Smooth muscle cell (in vitro differentiated cells): Measurements from ENCODE around the gene SRPK1. TPM values are rescaled to one million over a fixed set of nuclear protein-coding genes. Genes with fewer than 3 reads are reported as not detected.
"Not testable (repeated sequence)": the region's sequence is repeated elsewhere in the genome, so short reads cannot be mapped to it uniquely, and the experiment has no call there.

Experiments
- DNase-seq: peaks from one replicate; lab custom pipeline; 2025; ENCODE audit not compliant: unreplicated experiment; lab: John Stamatoyannopoulos, UW
- H2AFZ ChIP-seq: fragments of 200-600 bp; sonication (generic); 2 replicates; pipeline ENCODE4 v1.6.0; 2016; ENCODE audit warnings: antibody characterized with exemption, low read depth, mild to moderate bottlenecking
- H3F3A ChIP-seq: fragments of 200-600 bp; sonication (generic); 2 replicates; pipeline ENCODE4 v1.6.0; 2017; ENCODE audit warnings: antibody characterized with exemption, low read depth
- H3K27ac ChIP-seq: fragments of 200-600 bp; sonication (generic); 2 replicates; pipeline ENCODE4 v1.5.1; 2016; ENCODE audit warnings: low read depth, mild to moderate bottlenecking
- H3K27me3 ChIP-seq: fragments of 200-600 bp; sonication (generic); 2 replicates; pipeline ENCODE4 v1.6.1; 2016; ENCODE audit warnings: low read depth, mild to moderate bottlenecking
- H3K36me3 ChIP-seq: fragments of 200-600 bp; sonication (generic); 2 replicates; pipeline ENCODE4 v1.5.1; 2016; ENCODE audit warnings: low read depth
- H3K4me1 ChIP-seq: fragments of 200-600 bp; sonication (generic); 2 replicates; pipeline ENCODE4 v1.5.1; 2016; ENCODE audit warnings: low read depth
- H3K4me2 ChIP-seq: fragments of 200-600 bp; sonication (generic); 2 replicates; pipeline ENCODE4 v1.6.0; 2016; ENCODE audit warnings: mild to moderate bottlenecking
- H3K4me3 ChIP-seq: fragments of 200-600 bp; sonication (generic); 2 replicates; pipeline ENCODE4 v1.5.1; 2016; ENCODE audit warnings: mild to moderate bottlenecking
- H3K79me2 ChIP-seq: fragments of 200-600 bp; sonication (generic); 2 replicates; pipeline ENCODE4 v1.6.0; 2016; ENCODE audit warnings: low read depth, mild to moderate bottlenecking
- H3K9ac ChIP-seq: fragments of 200-600 bp; sonication (generic); 2 replicates; pipeline ENCODE4 v1.6.0; 2016; ENCODE audit warnings: low read depth
- H3K9me3 ChIP-seq: fragments of 200-600 bp; sonication (generic); replicated peaks from 2 replicates; pipeline ENCODE4 v1.5.1; 2016; ENCODE audit warnings: low read depth
- H4K20me1 ChIP-seq: fragments of 200-600 bp; sonication (generic); 2 replicates; pipeline ENCODE4 v1.6.0; 2016; ENCODE audit warnings: low read depth
- WGBS: methylation state at CpG from one replicate; pipeline ENCODE4 v1.1.7; 2016; ENCODE audit warnings: low lambda C conversion rate; 5-methylcytosine and 5-hydroxymethylcytosine counted together
- polyA plus RNA-seq: library from polyadenylated mRNA; unstranded; fragments of >200 nt; fragmentation: Nextera tagmentation; extraction: Ambion mirVana; gene quantifications from 2 replicates; pipeline ENCODE4 v1.2.1, GENCODE V29; 2016
- total RNA-seq: library from RNA; depleted of rRNA; stranded (reverse); fragments of >200 nt; gene quantifications from 2 replicates; pipeline ENCODE4 v1.2.3, GENCODE V29; 2014
- TF ChIP-seq, protein P1 (sequence below): fragments of 200-600 bp; sonication (generic); IDR thresholded peaks from 2 replicates; pipeline ENCODE4 v1.5.1; 2017; ENCODE audit warnings: borderline replicate concordance, mild to moderate bottlenecking, antibody characterized with exemption; ENCODE audit not compliant: insufficient read depth, poor library complexity, severe bottlenecking

The SRPK1 gene
- total and polyA plus RNA-seq, 2 experiments from 2014 or later, result 28.2 to 45.7 TPM

GRCh38 chr6:35945650-35946025, 24.7 kb upstream of the SRPK1 start:
- DNase-seq, result no peak
- H3K4me1 ChIP-seq, result no peaks in the 10 kb centered on the region
- TF ChIP-seq, protein P1, sequence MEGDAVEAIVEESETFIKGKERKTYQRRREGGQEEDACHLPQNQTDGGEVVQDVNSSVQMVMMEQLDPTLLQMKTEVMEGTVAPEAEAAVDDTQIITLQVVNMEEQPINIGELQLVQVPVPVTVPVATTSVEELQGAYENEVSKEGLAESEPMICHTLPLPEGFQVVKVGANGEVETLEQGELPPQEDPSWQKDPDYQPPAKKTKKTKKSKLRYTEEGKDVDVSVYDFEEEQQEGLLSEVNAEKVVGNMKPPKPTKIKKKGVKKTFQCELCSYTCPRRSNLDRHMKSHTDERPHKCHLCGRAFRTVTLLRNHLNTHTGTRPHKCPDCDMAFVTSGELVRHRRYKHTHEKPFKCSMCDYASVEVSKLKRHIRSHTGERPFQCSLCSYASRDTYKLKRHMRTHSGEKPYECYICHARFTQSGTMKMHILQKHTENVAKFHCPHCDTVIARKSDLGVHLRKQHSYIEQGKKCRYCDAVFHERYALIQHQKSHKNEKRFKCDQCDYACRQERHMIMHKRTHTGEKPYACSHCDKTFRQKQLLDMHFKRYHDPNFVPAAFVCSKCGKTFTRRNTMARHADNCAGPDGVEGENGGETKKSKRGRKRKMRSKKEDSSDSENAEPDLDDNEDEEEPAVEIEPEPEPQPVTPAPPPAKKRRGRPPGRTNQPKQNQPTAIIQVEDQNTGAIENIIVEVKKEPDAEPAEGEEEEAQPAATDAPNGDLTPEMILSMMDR, result no peak
- no peaks in the 10 kb centered on the region for H3K36me3 ChIP-seq
- H3K9me3 ChIP-seq, result no peaks in the 10 kb centered on the region
- no peak overlapping the region for H3K4me3 ChIP-seq
- no peaks in the 10 kb centered on the region for H3K27me3 ChIP-seq
- WGBS, result 48% methylated on average over 1 of the region's 1 CpG
- H4K20me1 ChIP-seq, result no peaks in the 10 kb centered on the region
- no peaks in the 10 kb centered on the region for H3K79me2 ChIP-seq
- no peak overlapping the region for H3K9ac ChIP-seq
- H3F3A ChIP-seq, result no peaks in the 10 kb centered on the region
- H3K27ac ChIP-seq, result no peak overlapping the region
- H3K4me2 ChIP-seq, result no peak overlapping the region
- H2AFZ ChIP-seq, result no peak overlapping the region

DNA sequence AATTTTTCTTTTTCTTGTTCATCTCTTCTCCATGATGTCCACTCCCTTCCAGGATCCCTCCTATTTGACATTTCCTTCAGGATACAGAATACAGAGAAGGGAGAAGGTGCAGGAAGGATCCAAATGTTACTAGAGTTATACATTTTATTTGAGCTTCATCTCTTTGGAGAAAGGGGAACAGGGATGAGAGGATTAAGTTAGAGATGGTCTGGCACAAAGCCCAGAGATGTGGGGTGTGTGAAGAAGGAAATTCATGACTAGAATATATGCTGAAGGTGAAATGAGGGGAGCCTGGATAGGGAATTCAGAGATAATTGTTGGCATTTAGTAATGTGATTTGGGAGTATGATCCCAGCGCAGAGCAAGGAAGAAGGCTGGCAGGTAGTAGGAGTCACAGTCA, 22.5 kb upstream of the SRPK1 start:
- TF ChIP-seq, protein P1, result no peak
- Histone ChIP-seq H4K20me1 (no peaks in the 10 kb centered on the region), H3K27ac (no peak overlapping the region), H3F3A (no peaks in the 10 kb centered on the region), H3K79me2 (no peaks in the 10 kb centered on the region), H3K4me3 (no peak overlapping the region), H3K9ac (no peak overlapping the region), H3K27me3 (no peaks in the 10 kb centered on the region), H3K9me3 (no peaks in the 10 kb centered on the region), H3K4me1 (no peaks in the 10 kb centered on the region), H2AFZ (no peak overlapping the region), H3K4me2 (no peak overlapping the region), H3K36me3 (no peaks in the 10 kb centered on the region)
- 100% methylated on average over 1 of the region's 1 CpG for WGBS
- no peak for DNase-seq

DNA sequence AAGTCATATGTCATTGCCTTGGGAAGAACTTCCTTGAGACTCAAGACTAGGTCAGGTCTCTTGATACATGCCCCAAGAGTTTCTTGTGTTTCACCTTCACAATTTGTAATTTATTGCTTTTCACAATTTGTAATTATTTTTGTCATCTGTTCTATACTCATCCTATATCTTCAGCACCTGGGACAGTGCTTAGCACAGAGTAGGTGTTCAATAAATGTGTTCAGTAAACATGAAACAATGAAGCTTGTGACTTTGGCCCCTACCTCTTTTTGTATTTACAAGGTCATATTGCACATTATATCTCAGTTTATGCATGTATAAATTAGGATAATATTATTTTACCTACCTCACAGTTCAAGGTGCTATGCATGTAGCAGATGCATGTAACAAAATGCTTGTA, 21.5 kb upstream of the SRPK1 start:
- Histone ChIP-seq H2AFZ (no peak overlapping the region), H3K79me2 (no peaks in the 10 kb centered on the region), H4K20me1 (no peaks in the 10 kb centered on the region), H3K4me1 (no peaks in the 10 kb centered on the region), H3K4me3 (no peak overlapping the region), H3K27me3 (no peaks in the 10 kb centered on the region), H3K9me3 (no peaks in the 10 kb centered on the region), H3F3A (no peaks in the 10 kb centered on the region), H3K36me3 (no peaks in the 10 kb centered on the region), H3K27ac (no peak overlapping the region), H3K9ac (no peak overlapping the region), H3K4me2 (no peak overlapping the region)
- no peak for DNase-seq
- TF ChIP-seq, protein P1, result no peak

- H3K4me1 ChIP-seq, H3K27ac ChIP-seq, H2AFZ ChIP-seq, H3K9me3 ChIP-seq, H4K20me1 ChIP-seq, H3K27me3 ChIP-seq, H3K79me2 ChIP-seq, H3K4me2 ChIP-seq, H3K9ac ChIP-seq, H3K4me3 ChIP-seq, H3K36me3 ChIP-seq, H3F3A ChIP-seq, DNase-seq: not testable (repeated sequence)
- 86% methylated on average over 7 of the region's 7 CpGs for WGBS
These were observed 20.3 kb upstream of the SRPK1 start for GRCh38 chr6:35941170-35941569.

DNA sequence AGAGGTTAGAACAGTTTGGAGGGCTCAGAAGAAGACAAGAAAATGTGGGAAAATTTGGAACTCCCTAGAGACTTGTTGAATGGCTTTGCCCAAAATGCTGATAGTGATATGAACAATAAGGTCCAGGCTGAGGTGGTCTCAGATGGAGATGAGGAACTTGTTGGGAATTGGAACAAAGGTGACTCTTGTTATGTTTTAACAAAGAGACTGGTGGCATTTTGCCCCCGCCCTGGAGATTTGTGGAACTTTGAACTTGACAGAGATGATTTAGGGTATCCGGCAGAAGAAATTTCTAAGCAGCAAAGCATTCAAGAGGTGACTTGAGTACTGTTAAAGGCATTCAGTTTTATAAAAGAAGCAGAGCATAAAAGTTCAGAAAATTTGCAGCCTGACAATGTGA, 19.1 kb upstream of the SRPK1 start:
- H3K36me3 ChIP-seq, H2AFZ ChIP-seq, H4K20me1 ChIP-seq, H3F3A ChIP-seq, H3K9ac ChIP-seq, H3K4me1 ChIP-seq, H3K27ac ChIP-seq, H3K27me3 ChIP-seq, H3K4me2 ChIP-seq, DNase-seq, H3K79me2 ChIP-seq, H3K9me3 ChIP-seq, H3K4me3 ChIP-seq: not testable (repeated sequence)
- 92% methylated on average over 2 of the region's 2 CpGs for WGBS

- not testable (repeated sequence) for H3K9ac ChIP-seq, H3K4me1 ChIP-seq, H3K27me3 ChIP-seq, H3K27ac ChIP-seq, H3K9me3 ChIP-seq, H4K20me1 ChIP-seq, H2AFZ ChIP-seq, H3K4me3 ChIP-seq, DNase-seq, H3K4me2 ChIP-seq, H3F3A ChIP-seq, H3K79me2 ChIP-seq, H3K36me3 ChIP-seq
- WGBS, result 85% methylated on average over 5 of the region's 5 CpGs
These were observed 18.4 kb upstream of the SRPK1 start for GRCh38 chr6:35939259-35939658.
